ENCODE measurements around the gene SIT1.
"Not testable (repeated sequence)": the region's sequence is repeated elsewhere in the genome, so short reads cannot be mapped to it uniquely, and the experiment has no call there.

The SIT1 gene

DNA sequence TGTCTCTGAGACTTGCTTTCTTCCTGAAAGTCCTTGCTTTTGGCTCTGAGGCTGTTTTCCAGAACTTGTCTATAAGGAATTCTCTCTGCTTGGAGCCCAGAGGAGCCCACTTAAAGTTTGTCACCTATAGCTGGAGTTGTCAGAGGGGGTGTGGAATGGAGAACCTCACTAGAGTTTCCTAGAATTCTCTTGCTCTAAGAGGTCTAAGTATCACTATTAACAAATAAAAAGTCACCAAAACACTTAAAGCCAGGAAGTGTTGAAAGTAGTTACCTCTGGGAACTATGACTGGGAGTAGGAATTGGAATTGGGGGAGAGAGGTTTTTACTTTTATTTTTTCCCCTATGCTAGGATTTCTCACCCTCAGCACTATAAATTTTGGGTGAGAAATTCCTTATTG, 15.0 kb downstream of the SIT1 start:
- no peak for DNase-seq

DNA sequence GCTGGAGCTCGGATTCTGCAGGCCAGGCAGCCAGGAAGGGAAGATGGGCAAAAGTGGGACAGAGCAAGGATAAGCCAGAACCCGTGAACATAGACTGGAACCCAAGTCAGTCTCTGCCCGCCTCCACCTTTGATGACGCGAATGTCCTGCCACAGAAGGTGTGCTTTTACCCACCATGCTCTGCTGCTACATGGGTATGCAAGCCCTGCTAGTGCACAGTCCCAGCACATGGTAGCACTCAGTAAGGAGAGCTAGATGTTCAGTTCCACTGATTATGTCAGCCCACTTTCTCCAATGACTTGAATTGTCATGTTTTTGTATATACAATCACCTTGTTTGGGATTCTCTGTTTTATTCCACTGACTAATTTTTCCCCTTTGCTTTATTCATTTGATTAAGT, 21.1 kb downstream of the SIT1 start:
- no peak for DNase-seq

DNA sequence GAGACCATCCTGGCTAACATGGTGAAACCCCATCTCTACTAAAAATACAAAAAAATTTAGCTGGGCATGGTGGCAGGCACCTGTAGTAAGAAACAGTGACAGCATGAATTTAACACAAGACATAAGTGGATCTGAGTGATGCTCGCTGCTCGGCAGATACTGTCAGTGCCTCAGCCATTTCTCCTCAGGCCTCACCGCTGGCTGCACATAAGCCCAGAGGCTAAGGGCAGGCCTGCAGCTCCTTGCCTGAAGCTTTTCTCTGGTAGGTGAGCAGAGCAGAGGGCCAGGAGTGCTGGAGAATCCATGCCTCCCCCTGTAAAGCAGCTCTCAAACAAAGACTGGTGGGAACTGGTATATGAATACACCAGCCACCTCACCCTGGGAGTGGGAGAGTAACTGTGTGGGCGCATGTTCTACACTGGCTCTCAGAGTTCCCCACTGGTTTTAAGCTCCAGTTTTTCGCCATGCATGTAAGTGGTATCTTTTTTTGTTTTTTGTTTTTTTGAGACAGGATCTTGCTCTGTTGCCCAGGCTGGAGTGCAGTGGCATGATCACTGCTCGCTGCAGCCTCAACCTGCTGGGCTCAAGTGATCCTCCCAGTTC, 22.2 kb downstream of the SIT1 start:
- no peak for DNase-seq

DNA sequence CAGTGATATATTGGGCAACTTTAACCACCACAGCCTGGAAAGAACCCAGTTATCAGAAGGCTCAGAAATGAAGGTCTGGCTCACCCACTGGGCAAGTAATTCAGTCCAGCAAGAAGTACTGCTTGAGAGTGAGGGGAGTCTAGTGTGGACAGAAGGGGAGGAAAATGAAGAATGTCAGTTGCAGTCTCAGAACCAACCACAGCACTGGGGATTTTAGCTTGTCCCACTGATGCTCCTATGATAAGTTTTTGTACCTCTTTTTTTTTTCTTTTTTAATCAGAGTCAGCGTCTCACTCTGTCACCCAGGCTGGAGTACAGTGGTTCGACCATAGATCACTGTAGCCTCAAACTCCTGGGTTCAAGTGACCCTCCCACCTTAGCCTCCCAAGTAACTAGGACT, 23.2 kb downstream of the SIT1 start:
- DNase-seq = no peak

DNA sequence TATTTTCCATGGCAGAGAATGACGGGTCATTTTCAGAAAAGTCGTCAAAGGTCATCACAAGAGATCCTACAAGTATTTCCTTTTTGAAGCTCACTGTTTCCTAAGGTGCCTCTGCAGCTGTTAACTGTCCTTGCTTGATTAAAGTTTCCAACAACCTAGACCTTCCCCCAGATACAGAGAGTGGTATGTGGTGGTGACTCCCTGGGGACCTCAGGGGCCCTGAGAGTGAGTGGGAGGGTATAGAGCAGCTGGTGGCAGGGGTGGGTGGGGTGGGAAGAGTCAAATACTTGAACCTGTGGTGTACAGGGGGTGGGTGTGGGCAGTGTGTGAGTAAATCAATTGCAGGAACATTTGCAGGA, 31.0 kb downstream of the SIT1 start:
- DNase-seq = peak; percentile 47

DNA sequence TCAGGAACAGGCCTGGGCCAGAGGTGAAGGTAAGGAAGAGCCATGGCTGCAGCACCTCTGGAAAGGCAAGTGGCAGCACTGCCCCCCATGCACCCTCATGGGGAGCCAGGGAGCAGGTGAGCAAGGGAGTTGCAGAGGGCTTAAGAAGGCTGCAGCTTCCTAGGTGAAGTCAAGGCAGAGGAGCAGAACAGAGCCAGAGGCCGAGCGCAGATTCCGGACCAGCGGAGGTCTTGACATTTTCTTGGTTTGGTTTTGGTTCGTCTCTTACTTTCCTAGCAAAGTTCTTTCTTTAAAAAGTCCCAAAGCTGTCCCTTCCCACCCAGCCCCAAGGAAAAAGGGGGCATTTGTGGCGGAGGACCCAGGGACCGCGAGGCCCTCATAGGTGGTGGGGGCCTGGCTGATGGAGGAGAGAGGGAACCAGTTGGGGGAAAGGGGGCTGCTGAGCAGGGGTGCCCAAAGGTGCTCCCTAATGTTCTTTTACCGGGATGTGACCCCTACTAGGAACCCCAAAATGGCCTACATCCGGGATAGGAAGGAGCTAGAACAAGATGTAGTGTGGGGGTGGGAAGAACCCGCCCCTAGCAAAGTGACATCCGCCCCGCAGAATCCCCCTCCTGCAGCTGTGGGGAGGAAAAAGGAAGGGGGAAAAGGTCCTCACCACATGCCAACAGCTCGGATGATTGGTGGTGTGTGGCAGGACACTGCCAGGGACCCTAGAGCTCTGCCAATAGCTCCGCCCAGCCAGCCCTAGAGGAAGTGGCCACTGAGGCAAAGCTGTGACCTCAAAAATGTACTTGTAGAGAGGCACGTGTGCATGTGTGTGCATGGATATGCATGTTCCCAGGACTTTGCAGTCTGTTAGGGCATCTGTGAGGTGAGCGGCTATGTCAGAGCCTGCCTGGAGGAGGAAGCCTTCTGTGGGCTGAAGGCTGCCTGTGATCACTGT, 31.6 kb downstream of the SIT1 start:
- peak; percentile 56 for DNase-seq

DNA sequence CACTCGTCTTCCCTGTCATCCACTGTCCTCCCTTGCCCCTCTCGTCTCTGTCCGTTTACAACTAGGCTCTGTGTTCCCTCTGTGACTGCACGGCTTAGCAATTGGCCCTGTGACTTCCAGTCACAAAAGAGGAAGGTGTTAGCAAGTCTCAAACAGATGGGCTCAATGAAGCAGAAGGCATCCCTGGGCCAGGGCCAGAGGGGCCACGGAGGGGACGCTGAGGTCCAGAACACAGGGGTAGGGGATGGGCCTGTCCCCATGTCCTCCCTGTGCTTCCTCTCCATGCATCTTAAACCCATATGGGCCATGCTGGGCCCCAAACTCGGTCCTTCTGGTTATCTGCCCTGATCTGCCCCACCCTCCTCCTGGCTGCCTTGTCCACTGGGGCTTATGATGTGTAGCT, 32.4 kb downstream of the SIT1 start, which contains the start of gene CD72:
TSS of gene CD72 (minus strand) at position 89 of the 403 bp plus-strand sequence. CDS start 110 bp downstream, outside the sequence.
- no peak for DNase-seq

DNA sequence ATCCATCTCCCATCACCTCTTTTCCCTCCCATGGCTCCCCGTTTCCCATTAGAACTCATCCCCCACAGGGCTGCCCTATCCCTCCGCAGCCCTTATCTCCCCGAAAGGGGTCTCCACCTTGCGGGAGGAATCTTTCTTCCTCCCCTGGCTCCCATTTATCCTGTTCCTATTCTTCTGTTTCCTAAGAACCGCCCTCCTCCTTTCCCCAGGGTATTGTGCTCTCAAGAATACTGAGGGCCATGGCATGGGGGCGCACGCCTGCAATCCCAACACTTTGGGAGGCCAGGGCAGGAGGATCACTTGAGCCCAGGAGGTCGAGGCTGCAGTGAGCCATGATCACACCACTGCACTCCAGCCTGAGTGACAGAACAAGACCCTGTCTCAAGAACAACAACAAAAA, 33.2 kb downstream of the SIT1 start:
- DNase-seq = no peak

DNA sequence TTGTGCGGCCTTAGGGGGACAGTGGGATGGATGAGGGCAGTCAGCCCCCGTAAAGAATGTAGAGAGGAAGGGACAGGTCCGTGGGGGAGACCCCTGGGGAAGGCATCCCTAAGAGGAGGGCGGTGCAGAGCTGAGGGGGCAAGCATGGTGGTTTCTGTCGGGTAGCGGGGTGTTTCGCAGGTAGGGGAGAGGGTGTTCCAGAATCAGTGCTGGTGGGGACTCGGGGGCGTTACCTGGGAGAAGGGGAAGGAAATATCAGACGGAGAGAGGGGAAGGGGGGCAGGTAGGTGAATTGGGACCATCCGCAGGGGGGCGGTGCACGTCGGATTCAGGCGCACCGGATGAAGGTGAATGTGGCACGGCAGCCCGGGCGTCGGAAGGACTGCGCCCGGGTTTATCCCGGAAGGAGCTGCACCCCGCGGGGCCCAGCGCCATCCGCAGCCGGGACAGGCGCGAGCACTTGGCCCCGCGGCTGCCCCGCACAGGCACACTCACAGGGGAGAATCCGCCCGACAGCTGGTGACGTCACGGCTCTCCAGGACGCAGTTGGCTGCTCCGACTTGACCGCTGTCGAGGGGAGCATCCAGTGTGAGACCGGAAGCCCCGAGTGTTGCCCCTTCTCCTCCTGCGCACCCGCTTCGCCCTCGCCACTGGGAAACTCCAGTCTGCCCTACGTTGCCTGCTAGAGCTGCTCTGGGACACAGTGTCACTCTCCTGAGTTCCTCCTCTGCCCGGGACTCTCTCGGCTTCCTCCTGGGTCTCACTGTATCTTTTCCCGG, 33.9 kb downstream of the SIT1 start:
- peak; percentile 80 for DNase-seq

DNA sequence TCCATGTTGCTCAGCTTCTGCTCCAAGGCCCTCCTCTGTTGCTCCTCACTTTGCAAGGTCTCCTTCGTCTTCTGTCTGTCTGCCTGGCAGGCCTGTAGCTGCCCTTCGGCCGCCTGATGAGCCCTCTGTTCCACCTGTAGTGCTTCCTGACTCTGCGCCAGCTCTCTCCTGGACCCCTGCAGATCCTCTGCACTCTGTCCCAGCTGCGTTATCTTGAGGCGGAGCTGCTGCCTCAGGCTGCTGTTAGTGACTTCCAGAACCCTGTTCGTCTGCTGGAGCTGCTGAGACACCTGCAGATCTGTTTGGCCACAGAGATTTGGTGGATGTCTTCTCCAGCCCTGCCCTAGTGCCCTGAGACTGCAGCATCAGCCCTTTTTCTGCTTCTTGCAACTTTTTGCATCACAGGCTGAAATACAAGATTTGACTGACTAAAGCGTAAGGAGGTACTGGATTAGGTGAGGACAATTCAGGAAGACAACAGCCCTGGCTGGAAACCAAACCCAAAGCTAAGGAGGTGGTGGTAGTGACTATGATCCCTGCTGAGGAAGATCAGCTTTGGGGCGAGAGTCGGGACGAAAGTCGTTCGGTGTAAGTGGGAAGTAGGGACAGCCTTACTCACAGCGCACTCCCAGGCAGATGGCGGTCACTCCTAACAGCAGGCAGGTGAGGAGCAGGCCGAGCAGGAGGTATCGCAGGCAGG, 34.6 kb downstream of the SIT1 start:
- no peak for DNase-seq

DNA sequence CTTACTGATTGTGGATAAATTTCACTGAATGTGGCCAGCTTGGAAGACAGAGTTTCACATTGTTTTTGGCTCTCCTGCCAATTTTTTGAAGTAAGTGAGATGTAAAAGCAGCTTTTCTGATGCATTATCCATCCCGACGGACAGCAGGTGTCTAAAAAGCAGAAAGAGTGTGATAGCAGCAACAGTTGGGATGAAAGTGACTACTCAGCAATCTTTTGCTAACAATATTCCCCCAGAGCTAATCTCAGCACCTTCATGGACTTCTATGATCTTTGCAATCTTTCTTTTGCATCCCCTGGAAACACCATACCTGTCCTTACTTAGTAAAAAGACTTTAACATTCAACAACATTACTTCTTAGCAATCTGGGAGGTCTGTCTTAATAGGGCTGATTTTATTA, 37.9 kb downstream of the SIT1 start:
- no peak for DNase-seq

DNA sequence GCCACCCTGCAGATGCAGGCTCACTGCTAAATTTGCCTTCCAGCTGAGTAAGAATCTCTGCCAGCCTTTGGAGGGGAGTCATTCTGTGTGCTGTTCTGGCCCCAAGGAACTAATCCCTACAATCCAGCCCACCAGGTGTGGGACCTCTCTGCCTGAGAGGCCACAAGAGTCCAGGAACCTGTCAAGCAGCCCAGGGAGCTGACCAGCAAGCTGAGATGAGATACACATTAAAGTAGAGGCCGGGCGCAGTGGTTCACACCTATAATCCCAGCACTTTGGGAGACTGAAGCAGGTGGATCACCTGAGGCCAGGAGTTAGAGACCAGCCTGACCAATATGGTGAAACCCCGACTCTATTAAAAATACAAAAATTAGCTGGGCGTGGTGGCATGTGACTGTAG, 38.7 kb downstream of the SIT1 start:
- not testable (repeated sequence) for DNase-seq

DNA sequence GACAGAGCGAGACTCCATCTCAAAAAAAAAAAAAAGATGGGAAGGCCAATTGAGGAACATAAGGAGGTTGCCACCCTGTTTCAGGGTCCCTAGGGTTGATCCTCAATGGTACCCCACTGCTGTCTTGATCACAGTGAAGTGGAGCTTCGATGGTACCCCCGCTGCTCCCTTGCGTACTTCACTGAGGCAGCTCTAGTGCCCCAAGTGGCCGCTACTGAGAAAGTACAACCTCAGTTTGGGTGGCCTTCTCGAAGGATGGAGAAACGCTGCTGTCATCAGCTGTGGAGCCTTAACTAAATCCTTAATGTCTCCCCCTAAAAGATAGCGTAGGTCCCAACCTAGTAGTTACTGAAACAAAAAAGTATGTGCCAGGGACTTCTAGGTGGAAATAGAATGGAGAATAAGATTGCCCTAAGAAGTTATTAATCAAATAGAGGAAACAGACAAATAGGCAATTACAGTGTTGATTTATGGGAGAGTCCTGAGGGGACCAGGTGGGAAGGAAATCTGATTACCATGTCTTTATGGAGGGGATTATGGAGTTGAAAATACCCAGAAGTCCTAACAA, 39.4 kb downstream of the SIT1 start:
- peak; percentile 72 for DNase-seq

DNA sequence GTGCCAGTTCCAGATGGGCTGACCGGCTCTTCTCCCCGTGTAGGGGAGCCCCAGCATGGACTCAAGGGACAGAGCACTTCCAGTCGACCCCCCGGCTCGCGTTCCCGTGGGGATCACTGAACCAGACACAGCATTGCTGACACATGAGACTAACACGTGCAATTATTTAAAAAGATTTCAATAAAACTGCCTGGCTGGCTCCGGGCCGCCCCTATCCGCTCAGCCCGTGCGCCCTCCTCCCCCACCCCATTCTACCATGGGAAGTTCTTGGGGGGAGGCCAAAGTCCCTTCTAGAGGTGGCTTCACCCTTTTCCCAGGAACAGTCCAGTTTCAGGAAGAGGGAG, 40.9 kb downstream of the SIT1 start:
- no peak for DNase-seq

DNA sequence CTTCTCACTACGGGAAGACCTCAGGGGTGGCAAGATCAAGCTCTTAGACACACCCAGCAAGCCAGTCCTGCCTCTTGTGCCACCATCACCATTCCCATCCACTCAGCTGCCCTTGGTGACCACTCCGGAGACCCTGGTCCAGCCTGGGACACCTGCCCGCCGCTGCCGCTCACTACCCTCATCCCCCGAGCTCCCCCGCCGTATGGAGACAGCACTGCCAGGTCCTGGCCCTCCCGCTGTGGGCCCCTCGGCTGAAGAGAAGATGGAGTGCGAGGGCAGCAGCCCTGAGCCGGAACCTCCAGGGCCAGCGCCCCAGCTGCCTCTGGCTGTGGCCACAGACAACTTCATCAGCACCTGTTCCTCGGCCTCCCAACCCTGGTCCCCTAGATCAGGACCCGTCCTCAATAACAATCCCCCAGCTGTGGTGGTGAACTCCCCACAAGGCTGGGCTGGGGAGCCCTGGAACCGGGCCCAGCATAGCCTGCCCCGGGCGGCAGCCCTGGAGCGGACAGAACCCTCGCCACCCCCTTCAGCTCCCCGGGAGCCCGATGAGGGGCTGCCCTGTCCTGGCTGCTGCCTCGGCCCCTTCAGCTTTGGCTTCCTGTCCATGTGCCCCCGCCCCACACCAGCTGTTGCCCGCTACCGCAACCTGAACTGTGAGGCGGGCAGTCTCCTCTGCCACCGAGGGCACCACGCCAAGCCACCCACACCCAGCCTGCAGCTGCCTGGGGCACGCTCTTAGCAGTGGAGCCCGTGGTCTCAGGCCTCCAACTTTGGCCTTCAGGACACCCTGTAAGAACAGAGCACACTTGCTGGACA, 41.5 kb downstream of the SIT1 start:
- DNase-seq = no peak

DNA sequence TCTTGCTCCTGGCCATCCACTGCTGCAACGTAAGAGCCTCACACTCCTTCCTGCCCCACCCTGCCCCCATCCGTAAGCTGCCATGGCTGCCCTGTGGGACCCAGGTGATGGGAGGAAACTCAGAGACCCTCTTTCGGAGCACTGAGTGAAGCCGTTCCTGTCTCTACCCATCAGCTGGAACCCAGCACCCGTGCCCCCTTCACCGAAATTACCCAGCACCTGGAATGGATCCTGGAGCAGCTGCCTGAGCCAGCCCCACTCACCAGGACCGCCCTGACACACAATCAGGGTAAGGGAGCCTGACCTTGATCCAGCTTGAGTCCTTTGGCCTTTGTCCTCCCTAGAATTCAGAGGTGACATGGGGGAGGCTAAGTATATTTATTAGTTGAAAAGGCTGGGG, 42.5 kb downstream of the SIT1 start:
- DNase-seq = no peak

DNA sequence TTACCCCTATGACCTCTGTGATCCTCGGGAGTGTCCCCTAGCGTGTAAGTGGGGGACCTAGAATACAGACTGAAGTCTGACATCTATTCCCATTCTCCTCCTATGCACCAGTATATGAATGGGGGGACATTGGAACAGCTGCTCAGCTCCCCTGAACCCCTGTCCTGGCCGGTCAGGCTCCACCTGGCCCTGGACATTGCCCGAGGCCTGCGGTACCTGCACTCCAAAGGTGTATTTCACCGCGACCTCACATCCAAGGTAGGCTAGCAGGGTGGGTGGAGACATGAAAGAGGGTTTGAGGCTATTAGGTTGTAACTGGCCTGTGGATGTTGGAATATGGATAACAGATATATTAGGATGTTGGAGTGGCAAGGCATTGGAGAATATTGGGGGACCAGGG, 44.0 kb downstream of the SIT1 start:
- no peak for DNase-seq

DNA sequence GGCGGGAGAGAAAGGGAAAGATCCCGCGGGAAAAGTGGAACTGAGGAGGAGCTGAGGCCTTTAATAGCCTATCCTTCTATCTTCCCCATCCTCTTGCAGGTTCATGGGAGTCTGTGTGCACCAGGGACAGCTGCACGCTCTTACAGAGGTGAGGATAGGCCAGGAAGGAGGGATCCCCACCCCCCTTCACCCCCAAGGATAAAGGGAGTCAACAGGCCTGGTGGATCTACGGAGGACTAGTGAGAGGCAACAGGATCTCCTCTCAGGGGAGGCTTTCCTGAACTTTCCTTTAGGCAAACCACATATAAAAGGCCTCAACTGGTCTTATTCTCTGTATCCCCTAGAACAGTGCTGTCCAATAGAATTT, 44.6 kb downstream of the SIT1 start:
- DNase-seq = no peak

DNA sequence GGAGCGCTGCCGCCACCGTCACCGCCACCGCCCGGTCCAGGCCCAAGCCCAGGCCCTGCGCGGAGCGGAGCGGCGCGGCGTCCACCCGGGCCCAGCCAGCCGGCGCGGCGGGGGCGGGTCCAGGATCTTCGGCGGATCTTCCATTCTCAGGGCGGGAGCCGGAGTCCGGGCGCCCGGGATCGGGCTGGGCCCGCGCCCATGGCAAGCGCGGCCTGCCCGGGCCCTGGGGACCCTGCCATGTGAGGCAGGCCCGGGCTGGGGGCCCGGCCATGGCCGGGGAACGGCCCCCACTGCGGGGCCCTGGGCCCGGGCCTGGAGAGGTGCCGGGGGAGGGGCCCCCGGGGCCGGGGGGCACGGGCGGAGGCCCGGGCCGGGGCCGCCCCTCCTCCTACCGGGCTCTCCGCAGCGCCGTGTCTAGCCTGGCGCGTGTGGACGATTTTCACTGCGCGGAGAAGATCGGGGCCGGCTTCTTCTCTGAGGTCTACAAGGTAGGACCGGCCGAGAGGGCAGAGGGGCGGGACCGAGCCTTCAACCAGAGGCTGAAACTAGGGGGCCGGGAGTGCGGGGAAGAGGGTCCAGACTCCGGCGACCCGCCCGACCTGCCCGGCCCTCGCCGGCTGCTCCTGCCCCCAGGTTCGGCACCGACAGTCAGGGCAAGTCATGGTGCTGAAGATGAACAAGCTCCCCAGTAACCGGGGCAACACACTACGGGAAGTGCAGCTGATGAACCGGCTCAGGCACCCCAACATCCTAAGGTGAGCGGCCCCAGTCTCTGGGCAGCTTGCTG, 45.2 kb downstream of the SIT1 start:
- peak; percentile 45 for DNase-seq

DNA sequence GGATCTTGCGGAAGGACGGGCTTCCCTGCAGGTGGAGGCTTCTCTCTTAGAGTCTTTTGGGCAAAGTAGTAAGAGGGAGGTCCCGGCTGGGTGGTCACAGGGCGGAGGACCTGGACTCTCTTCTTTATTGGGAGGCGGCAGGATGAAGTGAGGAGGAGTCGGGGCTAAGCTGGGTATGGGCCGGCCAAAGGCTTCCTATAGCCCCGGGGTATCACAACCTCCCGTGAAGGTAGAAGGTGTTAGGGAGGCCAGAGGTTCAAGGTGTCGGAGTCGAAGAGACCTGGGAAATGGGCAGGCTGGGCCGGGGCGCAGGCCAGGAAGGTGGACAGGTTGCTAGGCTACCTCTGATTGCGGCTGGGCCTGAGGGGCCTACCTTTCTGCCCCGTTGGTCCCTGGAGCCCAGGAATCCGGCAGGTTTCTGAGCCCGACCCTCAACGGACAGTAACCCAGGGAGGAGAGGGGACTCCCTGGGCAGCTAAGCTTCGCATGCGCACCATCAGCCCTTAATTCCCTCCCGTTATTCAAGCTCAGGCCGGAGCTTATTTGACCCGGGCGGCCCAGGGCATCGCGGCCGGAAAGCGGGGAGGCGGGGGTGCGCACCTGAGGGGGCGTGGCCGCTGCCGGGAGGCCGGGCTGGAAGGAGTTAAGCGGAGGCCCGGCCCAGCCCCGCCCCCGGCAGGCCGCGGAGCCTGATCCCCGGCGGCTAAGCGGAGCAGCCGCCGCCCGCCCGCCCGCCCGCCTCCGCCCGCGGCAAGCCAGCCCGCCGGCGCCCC, 46.0 kb downstream of the SIT1 start, which contains the start of gene TESK1:
TSS of gene TESK1 (plus strand) at position 685 of the 773 bp plus-strand sequence. CDS start 358 bp downstream, outside the sequence.
- DNase-seq = peak; percentile 91
